HG02852 (cell line): ENCODE data around the gene PPFIBP1.
A peak's percentile ranks its signal among the peaks of the same experiment; 100 is the strongest.
"Not testable (repeated sequence)": the region's sequence is repeated elsewhere in the genome, so short reads cannot be mapped to it uniquely, and the experiment has no call there.

ENCODE experiments used
- ATAC-seq: cut with Tn5 transposase; IDR thresholded peaks from one replicate; pipeline ENCODE4 v1.9.1; 2021; ENCODE audit warnings: mild to moderate bottlenecking, moderate library complexity; ENCODE audit not compliant: unreplicated experiment

Gene PPFIBP1

GRCh38 chr12:27564612-27565213 lies 40.7 kb downstream of the PPFIBP1 start:
- ATAC-seq: no peak

- ATAC-seq: no peak
Measured at GRCh38 chr12:27566159-27566558, 42.2 kb downstream of the PPFIBP1 start.

- no peak for ATAC-seq
Measured at GRCh38 chr12:27566626-27567025, 42.6 kb downstream of the PPFIBP1 start.

GRCh38 chr12:27571463-27571862 lies 47.5 kb downstream of the PPFIBP1 start:
- no peak for ATAC-seq

- no peak for ATAC-seq
Measured at GRCh38 chr12:27572486-27573255, 48.7 kb downstream of the PPFIBP1 start.

- no peak for ATAC-seq
Measured at GRCh38 chr12:27573972-27574371, 50.0 kb downstream of the PPFIBP1 start.

GRCh38 chr12:27575090-27575761 lies 51.2 kb downstream of the PPFIBP1 start:
- ATAC-seq: no peak

GRCh38 chr12:27575762-27576118 lies 51.7 kb downstream of the PPFIBP1 start:
- no peak for ATAC-seq

- peak; percentile 61 for ATAC-seq
Measured at GRCh38 chr12:27576667-27577347, 52.8 kb downstream of the PPFIBP1 start.

GRCh38 chr12:27577688-27578087 lies 53.7 kb downstream of the PPFIBP1 start:
- no peak for ATAC-seq

GRCh38 chr12:27578689-27579372 lies 54.8 kb downstream of the PPFIBP1 start:
- ATAC-seq: peak; percentile 40

- ATAC-seq: no peak
Measured at GRCh38 chr12:27580561-27581330, 56.7 kb downstream of the PPFIBP1 start.

GRCh38 chr12:27581331-27581671 lies 57.3 kb downstream of the PPFIBP1 start:
- ATAC-seq: not testable (repeated sequence)

- not testable (repeated sequence) for ATAC-seq
Measured at GRCh38 chr12:27581833-27582232, 57.8 kb downstream of the PPFIBP1 start.

GRCh38 chr12:27582445-27582844 lies 58.4 kb downstream of the PPFIBP1 start:
- not testable (repeated sequence) for ATAC-seq

GRCh38 chr12:27583057-27583797 lies 59.2 kb downstream of the PPFIBP1 start:
- ATAC-seq: no peak

- ATAC-seq: no peak
Measured at GRCh38 chr12:27583981-27584380, 60.0 kb downstream of the PPFIBP1 start.

GRCh38 chr12:27585739-27586265 lies 61.8 kb downstream of the PPFIBP1 start:
- ATAC-seq: no peak

GRCh38 chr12:27588075-27588730 lies 64.2 kb downstream of the PPFIBP1 start:
- ATAC-seq: not testable (repeated sequence)
